CD4-positive, alpha-beta T cell treated with Interleukin-4 for 1 hour (primary cell): Measurements from ENCODE around the gene RAP2A.

ENCODE experiments used
- DNase-seq, 2 donors: peaks; one replicate each; pipeline ENCODE4 v3.0.0-alpha.2; 2020 to 2022

Gene RAP2A

DNA sequence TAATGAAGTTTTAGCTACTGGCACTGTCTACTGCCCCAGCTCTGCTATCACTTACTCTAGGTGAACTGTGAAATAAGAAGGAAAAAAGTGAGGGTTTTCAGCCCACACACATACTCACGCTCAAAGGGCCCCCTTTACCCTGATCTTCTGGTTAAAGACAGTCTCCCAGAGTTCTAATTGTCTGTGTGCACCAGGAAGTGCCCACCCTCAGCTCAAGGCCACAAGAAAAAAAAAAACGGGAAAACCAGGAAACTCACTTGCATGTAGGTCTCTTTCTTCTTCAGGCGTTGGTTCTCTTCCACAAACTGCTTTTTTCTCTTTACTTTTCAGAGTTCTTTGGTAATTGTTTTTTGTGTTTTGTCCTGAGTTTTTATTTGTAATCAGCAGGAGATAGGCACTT lies 22.1 kb downstream of the RAP2A start:
- DNase-seq = no peak

DNA sequence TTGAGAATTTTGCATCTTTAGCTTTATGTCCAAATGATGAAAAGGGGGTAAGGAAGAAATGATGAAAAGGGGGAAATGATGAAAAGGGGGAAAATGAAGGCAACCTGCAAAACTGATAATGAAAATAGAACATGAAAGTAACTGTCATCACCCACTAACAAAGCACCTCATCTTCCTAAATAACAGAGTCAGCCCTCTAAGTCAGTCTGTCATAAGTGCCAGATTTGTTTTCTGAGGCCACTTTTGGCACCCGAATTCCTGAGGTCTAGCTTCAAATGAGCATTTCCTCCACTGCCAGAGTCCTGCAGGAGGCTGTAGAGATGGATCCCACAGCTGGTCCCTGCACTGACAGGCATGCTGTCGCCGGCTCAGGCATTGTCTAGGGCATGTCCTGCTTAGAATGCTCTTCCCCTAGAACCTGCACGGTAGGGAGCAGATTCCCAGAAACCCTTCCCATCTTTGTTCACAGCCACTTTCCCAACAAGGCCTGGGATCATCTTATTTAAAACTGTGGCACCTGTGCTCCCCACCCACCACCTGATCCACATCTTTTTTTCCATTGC lies 25.3 kb downstream of the RAP2A start:
- DNase-seq = no peak

DNA sequence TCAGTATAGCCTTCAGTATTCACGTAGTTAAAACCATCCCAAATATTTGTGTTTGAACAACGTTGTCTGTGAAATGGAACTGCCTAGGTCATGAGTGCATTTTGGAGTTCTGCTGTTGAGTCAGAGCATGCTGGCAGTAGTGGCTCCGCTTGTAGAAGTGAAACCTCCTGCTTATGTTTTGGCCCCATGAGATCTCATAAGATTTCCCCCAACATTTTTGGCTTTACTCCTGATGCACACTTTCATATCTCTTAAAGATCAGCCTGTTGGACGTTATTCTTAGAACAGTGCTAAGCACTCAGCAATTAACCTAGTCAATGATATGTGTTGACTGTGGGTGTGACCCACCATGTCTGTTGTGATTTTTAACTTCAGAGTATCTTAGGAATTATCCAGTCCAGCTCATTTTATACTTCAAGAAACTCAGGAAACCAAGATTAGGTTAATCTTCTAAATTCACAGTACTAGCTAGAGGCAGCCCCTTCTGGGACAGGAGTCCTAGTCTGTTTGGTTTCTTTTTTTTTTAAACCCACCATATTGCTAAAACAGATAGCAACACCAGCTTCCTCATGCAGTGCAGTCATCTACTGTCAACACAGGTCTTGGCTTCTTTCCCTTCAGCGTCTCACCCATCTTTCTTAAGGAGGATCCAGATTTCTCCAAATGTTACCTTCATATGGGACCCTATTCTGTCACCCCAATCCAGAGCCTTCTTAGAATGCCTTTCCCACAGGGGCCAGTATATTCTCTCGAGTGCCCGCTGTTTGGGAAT lies 26.2 kb downstream of the RAP2A start:
- no peak for DNase-seq

DNA sequence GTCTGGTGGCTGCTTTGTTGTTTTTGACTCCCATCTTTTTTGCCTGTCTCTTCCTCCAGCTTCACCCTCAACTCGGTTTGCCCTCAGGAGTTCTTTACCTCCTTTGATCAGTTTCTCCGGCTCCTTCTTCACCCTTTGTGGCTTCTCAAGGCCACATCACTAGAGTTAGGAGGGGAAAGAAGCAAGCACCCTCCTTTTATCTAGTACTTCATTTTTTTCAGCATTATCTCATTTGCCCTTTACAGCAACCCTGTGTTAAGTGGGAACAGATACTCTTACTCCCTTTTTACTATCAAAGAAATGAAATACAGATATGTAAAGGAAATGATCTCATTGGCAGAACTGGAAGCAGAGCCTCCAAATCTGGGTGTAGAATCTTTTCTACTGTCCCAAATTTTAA lies 26.9 kb downstream of the RAP2A start:
- no peak for DNase-seq

DNA sequence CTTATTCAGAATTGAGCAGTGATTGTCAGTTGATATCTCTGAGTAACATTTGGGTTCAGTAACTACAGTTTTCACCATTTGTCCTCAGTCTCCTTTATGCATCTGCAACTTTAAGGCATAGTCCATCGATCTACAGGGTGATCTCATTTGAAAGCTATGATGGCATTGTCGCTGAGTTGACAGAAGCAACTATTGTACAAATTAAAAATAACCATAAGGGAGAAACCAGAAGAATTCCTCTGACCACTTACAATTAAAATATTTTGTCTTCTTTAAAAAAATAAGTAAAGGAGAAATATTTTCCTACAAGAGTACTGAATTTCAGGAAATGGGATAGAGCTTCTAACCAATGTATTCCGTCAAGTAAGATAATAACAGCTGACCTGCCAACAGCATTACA lies 30.6 kb downstream of the RAP2A start:
- no peak for DNase-seq

DNA sequence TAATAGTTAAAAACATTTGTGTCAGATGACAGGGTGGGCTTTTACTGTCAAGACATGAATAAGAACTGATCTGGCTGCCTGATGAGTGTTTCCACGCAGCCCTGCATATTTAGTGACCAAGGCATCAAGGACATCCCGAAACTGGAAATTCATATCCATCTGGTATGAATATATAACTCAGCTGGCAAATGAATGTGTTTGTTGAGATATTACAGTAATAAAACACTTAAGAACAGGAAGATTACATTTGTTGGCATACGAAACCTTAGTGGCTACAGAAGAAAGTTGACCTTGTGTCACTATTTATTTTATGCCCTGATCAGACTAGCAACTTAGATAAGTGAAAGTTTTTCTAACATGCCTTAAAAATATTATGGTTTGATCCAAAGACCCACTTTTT lies 32.8 kb downstream of the RAP2A start:
- no peak for DNase-seq

DNA sequence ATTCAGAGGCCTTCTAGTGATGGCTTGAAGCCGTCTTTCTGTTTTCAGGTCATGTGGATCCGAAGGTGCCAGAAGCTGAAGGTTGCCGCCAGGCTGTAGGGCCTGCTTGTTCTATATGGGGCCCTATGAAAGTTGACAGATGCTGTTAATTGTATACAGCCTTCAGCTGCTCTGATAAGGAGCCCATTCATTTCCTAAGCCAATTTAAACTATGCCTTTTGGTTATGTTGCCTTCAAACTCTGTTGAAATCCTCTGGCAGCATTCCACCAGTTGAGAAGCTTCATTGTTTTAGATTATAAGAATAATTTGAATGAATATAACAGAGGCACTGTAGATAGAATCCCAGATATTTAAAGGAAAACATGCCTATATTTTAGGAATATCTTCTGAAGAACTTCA lies 34.4 kb downstream of the RAP2A start:
- DNase-seq = no peak

DNA sequence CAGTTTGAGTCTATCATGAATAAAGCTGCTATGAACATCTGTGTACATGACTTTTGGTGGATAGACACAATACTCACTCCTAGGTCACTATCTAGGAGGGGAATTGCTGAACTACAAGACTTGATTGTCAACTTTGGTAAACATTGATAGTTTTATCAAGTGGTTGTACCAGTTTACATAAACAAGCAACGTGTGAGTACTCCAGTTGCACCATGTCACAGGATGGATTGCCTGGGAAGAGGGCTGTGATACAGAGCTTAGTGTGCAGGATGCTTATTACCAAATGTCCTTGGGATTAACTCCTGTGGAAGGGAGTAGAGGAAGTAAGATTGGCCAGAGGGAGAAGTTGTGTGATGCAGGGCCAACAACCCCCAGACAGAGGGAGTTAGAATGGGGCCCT lies 37.7 kb downstream of the RAP2A start:
- no peak for DNase-seq

DNA sequence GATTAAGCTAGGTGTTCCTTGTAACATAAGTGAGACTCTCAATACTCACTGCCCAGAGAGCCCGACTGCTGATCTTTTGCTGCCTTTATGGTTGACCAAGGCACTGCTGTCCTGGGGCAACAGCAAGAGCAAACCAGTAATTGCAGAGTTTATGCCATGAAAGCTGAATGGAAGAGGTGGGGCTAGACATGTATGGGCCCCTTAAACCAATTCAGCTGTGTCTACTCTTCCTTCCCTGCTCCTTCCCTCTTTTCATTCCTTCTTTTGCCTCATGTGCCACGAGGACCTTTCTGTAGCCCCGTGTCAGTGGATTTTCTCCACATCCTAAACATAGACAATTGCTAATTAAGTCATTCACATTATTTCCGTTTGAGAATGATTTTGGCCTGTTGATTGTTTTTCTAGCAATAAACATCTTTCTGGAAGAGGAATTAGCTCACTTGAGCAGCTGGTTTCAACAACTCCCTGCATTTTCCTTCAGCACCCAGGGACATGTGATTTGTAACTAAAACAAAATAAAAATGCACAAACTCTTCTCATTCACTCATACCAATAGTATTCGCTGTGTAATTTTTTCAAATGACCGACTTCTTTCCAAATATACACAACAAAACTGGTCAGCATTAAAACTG lies 40.5 kb downstream of the RAP2A start:
- DNase-seq = no peak

DNA sequence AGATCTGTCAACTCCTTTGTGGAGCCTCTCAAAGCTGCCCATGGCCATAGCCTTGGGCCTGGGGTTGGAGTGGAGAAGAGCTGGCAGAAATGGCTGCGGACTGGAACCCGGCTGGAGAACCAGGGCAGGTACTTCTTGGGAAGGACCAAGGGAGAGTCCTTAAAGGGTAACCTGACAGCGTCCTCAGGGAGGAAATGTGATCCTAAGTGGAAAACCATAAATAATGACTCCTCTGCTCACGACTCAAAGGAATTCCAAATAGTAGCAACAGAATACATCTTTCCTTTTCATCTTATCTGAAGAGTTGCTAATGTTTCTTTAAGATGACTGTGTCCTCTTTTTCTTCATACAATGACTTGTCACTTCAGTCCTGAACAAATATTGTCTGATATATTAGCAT lies 41.0 kb downstream of the RAP2A start:
- no peak for DNase-seq

DNA sequence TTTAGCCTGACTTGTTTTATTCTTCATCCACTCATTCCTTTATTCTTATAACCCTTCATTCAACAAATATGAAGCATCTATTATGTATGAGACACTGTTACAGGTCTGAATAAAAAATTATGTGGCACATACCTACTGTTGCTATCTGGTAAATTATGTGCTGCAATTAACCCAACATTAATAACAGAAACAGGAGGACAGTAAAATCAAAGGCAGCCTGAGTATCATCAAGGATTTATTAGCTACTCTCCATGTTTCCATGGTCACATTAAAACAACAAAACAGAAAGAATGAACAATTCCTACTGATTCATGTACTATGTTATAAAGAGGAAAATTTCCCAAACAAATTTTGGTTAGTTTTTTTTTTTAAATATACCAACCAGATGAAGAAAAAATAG lies 43.9 kb downstream of the RAP2A start:
- no peak for DNase-seq

DNA sequence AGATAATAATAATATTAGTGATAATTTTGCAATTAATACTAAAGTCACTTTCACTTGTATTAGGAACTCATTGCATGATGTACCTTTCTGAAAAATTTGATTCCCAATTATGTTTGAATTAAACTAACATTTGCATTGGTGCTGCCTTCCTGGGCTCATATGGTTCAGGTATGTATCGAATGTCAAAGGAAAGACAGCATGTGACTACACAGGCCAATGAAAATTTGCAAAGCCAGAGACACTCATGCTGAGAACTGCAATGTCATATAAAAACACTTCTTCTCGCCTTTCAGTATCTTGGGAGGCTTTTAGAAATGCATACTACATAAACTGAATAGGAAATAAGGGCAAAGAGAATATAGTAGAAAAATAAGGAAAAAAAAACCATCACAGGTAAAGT lies 44.3 kb downstream of the RAP2A start:
- DNase-seq = no peak

DNA sequence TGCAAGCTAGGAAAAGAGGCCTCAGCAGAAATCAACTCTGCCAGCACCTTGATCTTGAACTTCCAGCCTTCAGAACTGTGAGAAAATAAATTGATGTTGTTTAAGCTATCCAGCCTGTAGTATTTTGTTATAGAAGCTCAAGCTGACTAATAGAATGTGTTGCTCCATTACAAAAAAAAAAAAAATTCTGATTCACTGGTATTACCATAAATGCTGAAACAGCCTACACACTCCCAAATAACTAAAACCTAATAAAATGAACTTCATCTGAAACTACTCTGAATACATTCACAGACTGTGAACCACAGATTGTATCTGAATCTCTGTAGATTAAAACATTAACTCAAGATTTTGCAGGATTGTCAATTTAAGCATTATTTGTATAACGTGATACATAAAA lies 49.5 kb downstream of the RAP2A start:
- no peak for DNase-seq

DNA sequence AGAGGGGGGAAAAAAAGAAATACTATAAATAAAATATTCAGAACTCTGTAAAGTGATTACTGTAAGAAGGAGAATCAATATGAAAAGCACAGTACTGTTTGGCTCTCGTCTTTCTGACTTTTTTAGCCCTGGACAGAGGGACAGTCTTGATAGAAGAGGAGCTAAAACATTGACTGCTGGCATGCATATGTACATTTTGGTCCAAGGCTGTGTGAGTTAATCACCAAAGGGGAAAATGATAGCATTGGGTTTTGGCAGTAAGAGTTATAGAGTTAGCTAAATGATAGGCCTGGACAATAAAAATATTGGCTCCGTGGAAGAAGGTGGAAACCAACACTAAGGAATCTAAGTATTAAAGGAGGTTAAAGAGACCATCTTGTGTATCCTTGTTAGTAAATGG lies 50.3 kb downstream of the RAP2A start:
- DNase-seq = no peak

DNA sequence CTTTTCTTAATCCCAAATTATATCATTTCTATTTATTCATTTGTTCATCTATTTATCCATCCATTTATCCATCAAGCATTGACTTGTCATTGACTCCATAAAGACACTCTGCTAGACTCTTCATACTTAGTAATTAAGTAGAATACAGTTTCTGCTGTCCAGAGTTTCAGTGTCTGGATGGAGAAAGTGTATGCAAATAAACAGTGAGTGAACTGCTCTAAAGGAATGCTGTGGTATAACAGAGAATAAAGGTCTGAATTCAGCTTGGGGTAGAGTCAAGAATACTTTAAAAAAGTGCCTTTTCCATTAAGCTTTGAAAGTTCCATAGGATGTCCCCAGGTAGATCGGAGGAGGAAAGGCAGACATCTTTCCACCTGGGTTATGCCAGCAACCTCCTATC lies 51.4 kb downstream of the RAP2A start:
- DNase-seq = no peak

DNA sequence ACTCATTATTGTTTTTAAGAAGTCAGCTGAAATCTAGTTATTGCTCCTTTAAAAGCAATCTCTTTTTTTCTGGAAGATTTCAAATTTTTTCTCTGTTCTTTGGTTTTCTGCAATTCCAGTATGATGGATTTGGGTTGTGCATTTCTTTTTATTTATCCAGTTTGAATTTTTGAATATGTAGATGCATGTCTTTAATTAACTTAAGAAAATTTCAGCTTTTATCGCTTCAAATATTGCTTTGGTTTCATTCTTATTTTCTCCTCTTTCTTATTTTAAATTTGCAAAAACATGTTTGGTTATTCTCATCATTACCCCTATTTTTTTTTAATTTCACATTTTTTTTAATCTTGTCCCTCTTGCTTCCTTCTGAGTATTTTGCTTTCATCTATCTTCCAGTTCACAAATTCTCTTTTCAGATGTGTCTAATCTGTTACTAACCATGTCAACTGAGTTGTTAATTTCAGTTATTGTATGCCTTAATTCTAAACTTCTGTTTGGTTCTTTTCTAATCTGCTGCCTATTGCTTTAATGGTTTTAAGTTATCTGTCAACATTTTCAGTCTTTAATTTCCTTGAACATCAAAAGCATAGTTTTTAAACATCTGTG lies 56.8 kb downstream of the RAP2A start:
- DNase-seq = no peak

DNA sequence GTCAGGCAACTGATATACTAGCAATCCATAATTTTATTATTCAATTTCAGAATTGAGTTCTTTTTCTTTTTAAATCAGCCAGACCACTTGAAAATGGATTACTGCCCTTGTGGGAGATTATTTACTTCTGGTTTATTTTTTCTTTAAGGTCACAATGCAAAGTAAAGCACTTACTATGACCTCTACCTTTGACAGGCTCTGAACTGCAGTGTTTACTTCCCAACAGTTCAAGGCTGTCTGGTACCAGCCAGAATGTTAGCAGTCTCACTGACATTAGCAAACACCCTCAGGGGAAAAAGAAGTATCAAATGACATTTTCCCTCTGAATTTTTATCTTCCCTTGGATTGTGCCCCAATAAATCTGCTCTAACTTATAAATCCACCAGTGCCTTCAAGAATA lies 57.5 kb downstream of the RAP2A start:
- DNase-seq = no peak

DNA sequence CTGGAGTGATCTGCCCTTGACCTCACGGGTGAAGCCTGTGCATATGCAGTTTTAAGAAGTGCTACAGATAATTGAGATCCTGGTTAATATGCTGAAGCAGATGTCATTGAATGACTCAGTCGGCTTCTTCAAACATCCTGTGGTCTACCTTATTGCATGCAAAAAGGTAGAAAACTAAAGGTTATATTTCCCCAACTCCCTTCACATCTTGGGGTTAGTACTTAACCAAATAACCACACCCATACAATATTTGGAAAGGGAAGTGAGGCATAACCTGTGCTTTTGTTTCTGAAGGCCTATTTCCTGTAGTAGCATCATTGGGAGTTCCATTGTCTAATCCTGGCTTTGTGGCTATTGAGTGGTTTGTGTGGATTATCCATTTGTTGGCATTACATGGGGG lies 58.3 kb downstream of the RAP2A start:
- no peak for DNase-seq

DNA sequence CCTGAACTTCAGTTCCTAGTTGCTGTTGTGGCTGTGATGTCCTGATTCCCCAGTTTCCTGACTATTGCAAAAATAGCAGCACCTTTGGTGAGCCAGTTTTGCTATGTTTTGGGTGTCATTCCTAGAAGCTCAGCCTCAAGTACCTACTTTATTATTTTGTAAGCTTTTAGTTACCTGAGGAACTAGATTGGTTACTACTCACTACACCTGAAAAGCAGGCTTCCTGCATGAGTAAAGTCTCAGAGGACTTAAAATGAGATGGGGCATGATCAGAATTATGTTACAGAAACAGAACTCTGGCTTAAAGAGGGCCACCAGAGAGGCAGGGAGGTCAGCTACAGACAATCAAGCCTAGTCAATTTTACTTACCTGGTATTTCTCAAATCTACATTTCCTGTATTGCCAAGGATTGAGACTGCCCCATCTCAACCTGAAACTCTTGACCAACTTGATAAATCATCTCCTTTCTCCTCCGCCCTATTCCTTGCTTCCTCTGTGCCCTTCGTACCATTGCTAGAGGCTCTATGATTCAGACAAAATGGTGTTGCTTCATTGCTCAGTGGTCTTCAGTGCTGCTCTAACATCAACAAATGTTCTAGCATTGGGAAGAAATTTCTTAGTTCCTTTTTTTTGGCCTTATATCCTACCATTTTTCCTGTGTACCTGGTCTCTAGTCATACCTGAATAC lies 58.9 kb downstream of the RAP2A start:
- DNase-seq = no peak

DNA sequence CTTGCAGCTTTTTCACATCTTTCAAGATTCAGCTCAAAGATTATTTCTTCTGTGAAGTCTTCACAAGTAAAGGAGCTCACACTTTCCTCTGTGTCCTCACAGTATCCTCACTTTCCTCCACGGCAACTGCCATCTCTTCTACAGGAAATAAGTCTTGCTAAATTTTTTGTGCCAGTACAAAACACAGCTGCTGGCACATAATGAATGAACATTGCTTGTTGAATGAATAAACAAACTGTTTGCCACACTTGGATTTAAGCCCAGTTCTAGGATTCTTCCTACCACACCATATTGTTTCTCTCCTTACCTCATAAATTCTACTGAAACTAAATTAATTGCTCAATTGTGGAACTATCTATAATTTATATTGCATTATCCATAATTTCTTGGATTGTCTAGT lies 59.5 kb downstream of the RAP2A start:
- no peak for DNase-seq

DNA sequence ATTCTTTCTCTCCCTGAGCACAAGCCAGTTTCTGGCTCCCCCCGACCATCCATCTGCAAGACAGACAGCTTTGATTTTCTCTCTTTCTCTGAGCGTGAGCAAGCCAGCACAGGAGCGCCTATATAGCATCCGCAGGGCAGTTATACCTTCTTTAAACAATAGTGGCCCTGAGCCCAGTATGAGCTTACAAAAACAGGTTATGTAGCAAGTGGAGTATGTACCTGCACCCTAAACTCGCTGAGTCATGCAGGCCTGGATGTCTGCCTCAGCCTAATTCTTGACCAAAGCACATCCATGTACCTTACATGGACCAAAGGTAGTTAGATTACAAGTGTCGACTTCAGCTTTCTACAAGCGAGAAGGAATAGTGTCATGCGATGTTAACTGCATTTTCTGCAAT lies 61.7 kb downstream of the RAP2A start:
- no peak for DNase-seq

DNA sequence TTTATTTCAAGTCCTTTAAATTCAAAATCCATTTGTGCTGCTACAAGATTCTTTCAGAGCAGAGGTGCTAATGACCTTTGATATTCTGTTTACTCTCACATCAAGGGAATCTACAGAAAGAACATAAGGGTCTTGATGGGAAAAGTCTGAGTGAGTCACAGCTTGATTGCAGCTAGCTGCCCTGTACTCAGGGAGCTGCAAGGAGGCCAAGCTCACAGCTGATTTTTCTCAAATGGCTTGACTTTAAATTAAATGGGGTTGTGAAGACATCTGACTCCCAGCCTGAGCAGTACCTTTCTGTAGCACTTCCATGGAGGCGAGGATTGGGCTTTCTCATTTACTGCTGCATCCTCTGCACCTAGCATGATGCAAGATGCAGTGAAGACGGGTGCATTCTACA lies 62.5 kb downstream of the RAP2A start:
- no peak for DNase-seq

DNA sequence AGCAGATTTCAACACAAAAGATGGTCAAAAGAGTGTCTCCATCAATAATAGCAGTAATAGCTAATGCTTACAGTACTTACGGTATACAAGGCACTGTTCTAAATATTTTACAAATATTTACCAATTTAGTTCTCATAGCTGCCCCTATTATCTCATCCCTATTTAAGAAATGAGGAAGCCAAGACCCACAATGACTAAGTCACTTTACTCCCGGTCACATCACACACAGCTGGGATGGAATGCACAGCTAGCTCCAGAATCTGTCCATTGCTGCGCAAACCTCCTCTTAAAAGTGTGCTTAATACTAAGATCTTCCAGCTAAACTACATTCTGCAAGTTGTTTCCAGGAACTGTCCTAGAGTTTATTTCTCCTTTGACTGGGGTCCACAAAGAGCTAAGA lies 63.4 kb downstream of the RAP2A start:
- DNase-seq = no peak

DNA sequence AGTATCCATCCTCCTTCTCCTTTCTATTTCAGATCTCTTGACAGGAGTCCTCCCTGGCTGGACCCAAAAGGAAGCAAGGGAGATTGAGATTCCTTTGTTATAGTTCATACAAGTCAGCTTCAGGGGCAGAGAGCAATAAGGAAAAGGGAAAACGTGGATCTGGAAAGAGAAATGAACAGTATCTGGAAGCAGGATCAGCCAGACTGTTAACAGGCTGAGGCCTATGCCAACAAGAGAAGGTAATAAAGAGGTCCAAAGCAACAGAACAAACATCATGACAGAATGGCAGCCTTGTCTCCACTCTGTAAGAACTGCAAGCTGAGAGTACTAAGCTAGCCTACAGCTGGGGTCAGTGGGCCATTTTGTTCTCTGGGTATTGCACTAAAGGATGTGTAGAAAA lies 64.5 kb downstream of the RAP2A start:
- no peak for DNase-seq
